Fibroblast of lung (primary cell): ENCODE measurements around the gene THEM4. TPM values are rescaled to one million over a fixed set of nuclear protein-coding genes. Genes with fewer than 3 reads are reported as not detected.

Experiments used
- DNase-seq, 2 donors: peaks; one replicate each; pipeline versions ENCODE4 v3.0.0 to v3.0.0-alpha.2; 2010; ENCODE audit warnings: low read depth in 2 of 2
- H2AFZ ChIP-seq: 2 replicates; pipeline ENCODE4 v1.5.1; 2012; ENCODE audit warnings: low read length, control low read depth, inconsistent platforms
- H3K27ac ChIP-seq: 2 replicates; pipeline ENCODE4 v1.5.1; 2011; ENCODE audit warnings: low read length, control low read depth; ENCODE audit not compliant: insufficient read depth
- H3K27me3 ChIP-seq: 2 replicates; pipeline ENCODE4 v1.5.1; 2011; ENCODE audit warnings: mild to moderate bottlenecking, low read length; ENCODE audit not compliant: control insufficient read depth, insufficient read depth
- H3K36me3 ChIP-seq: 2 replicates; pipeline ENCODE4 v1.5.1; 2011; ENCODE audit warnings: low read length; ENCODE audit not compliant: control insufficient read depth, insufficient read depth
- H3K4me1 ChIP-seq: 2 replicates; pipeline ENCODE4 v1.5.1; 2011; ENCODE audit warnings: low read length; ENCODE audit not compliant: control insufficient read depth, insufficient read depth; ENCODE audit errors: extremely low read depth
- H3K4me2 ChIP-seq: 2 replicates; pipeline ENCODE4 v1.5.1; 2011; ENCODE audit warnings: low read length, control low read depth; ENCODE audit not compliant: insufficient read depth; ENCODE audit errors: extremely low read depth
- H3K4me3 ChIP-seq, 4 experiments: fragments of 200-600 bp in 1 of 4; sonication (generic) in 1 of 4; replicated peaks in 1 of 4; 2 replicates each; pipeline ENCODE4 v1.5.1; 2011 to 2016; ENCODE audit warnings: low read length in 4 of 4, low read depth in 3 of 4, mild to moderate bottlenecking in 3 of 4, control low read depth in 2 of 4, inconsistent platforms in 1 of 4, mixed read lengths in 1 of 4; ENCODE audit not compliant: insufficient read depth in 1 of 4; ENCODE audit errors: control extremely low read depth in 1 of 4
- H3K79me2 ChIP-seq: 2 replicates; pipeline ENCODE4 v1.5.1; 2012; ENCODE audit warnings: mild to moderate bottlenecking, low read length, inconsistent platforms; ENCODE audit not compliant: control insufficient read depth, insufficient read depth
- H3K9ac ChIP-seq: 2 replicates; pipeline ENCODE4 v1.5.1; 2011; ENCODE audit warnings: mild to moderate bottlenecking, low read length, control low read depth; ENCODE audit not compliant: insufficient read depth
- H3K9me3 ChIP-seq: 2 replicates; pipeline ENCODE4 v1.5.1; 2012; ENCODE audit warnings: low read depth, low read length; ENCODE audit not compliant: control insufficient read depth, insufficient read depth
- H4K20me1 ChIP-seq: 2 replicates; pipeline ENCODE4 v1.5.1; 2011; ENCODE audit warnings: low read length; ENCODE audit not compliant: control insufficient read depth, insufficient read depth; ENCODE audit errors: extremely low read depth
- CTCF ChIP-seq, 2 donors: IDR thresholded peaks in 1 of 2; conservative IDR thresholded peaks in 1 of 2; 1 replicate in 1 of 2; 2 replicates in 1 of 2; pipeline ENCODE4 v1.5.1; 2011 to 2012; ENCODE audit warnings: low read length in 2 of 2, control low read depth in 1 of 2, inconsistent platforms in 1 of 2, low read depth in 1 of 2, mild to moderate bottlenecking in 1 of 2
- EZH2 ChIP-seq: IDR thresholded peaks from 2 replicates; pipeline ENCODE4 v1.5.1; 2012; ENCODE audit warnings: low read length, control low read depth, mild to moderate bottlenecking; ENCODE audit errors: missing control alignments
- polyA plus RNA-seq, 2 donors: library from polyadenylated mRNA; depleted of rRNA in 1 of 2; stranded (reverse) in 1 of 2; unstranded in 1 of 2; fragments of >200 nt; gene quantifications; 2 replicates each; pipeline ENCODE4 v1.2.1, GENCODE V29; 2011 to 2012; ENCODE audit warnings: missing spikeins in 1 of 2
- total RNA-seq: library from RNA; depleted of rRNA; stranded (reverse); fragments of >200 nt; gene quantifications from 2 replicates; pipeline ENCODE4 v1.2.1, GENCODE V29; 2014

THEM4 gene
- total and polyA plus RNA-seq, 2 donors (not counting 1 experiment from before 2014, with no cell fraction given) = 6.4 to 18.7 TPM

DNA sequence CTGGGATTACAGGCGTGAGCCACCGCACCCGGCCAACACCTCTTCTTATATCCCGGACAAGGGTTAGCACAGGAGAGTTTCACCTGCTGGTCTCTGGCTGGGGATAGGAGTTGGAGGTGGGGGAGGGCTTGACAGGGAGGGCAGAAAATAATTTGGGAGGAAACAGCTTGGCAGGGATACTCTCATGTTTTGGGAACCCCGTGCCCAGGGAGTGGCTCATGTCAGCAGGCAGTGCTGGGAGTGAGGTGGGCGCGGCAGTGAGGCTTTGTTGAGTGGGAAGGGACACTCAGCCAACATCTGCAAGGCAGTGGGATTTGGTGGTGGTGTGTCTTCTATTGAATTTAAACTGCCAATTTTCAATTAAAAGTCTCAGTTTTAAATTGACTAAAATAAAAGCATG lies 54.7 kb downstream of the THEM4 start:
- no peaks in the 10 kb centered on the region for H4K20me1 ChIP-seq
- H3K9me3 ChIP-seq = no peaks in the 10 kb centered on the region
- H3K36me3 ChIP-seq = no peaks in the 10 kb centered on the region
- H3K4me3 ChIP-seq = no peak overlapping the region
- H3K27ac ChIP-seq = no peak overlapping the region
- H2AFZ ChIP-seq = no peak overlapping the region
- no peaks in the 10 kb centered on the region for H3K4me1 ChIP-seq
- H3K9ac ChIP-seq = no peak overlapping the region
- H3K4me2 ChIP-seq = no peak overlapping the region
- no peak for DNase-seq
- H3K79me2 ChIP-seq = no peaks in the 10 kb centered on the region
- no peak for TF ChIP-seq EZH2
- no peak for TF ChIP-seq CTCF (conservative IDR thresholded peaks at IDR 0.05 in 1 of 2, IDR thresholded peaks at IDR 0.05 in 1 of 2; ENCODE audit: low read depth in 1 of 2, low read length in 2 of 2)
- H3K27me3 ChIP-seq = peaks cover 24% of the 10 kb centered on the region

DNA sequence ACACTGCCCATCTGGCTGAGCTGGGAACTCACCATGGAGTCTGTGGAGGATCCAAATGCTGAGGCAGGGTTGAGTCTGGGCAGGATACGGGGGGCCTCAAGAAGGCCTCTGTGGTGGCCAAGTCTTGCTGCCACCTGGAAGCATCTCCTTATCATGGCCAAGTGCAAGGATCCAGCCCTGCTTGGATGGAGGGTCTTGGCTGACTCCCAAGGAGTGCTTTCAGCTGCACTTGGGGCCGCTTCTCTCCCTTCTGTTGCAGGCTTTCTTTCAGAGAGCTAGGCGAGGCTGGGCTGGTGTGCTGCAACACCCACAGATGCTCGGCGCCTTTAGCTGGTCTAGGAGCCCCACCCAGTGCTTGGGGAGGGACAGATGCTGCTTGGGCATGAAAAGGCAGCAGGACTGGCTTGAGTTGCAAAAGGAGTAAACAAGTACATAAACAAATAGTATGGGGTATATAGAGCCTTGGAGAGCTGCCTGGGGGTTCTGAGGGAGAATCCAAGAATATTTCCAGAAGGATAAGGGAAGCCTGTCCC lies 55.8 kb downstream of the THEM4 start, which contains the start of gene THEM5:
Gene THEM5, minus strand, starts transcription at position 302 of the 533 bp plus-strand sequence. Its CDS starts 147 bp downstream, at position 155.
- H3K4me1 ChIP-seq = no peaks in the 10 kb centered on the region
- no peaks in the 10 kb centered on the region for H3K36me3 ChIP-seq
- H3K27ac ChIP-seq = no peak within 1 kb of the TSS
- H2AFZ ChIP-seq = no peak within 1 kb of the TSS
- no peaks in the 10 kb centered on the region for H3K9me3 ChIP-seq
- H3K79me2 ChIP-seq = no peaks in the 10 kb centered on the region
- H4K20me1 ChIP-seq = no peaks in the 10 kb centered on the region
- no peak within 1 kb of the TSS for H3K4me3 ChIP-seq
- TF ChIP-seq EZH2 (no peak), CTCF (conservative IDR thresholded peaks at IDR 0.05 in 1 of 2, IDR thresholded peaks at IDR 0.05 in 1 of 2; ENCODE audit: low read depth in 1 of 2, low read length in 2 of 2) (no peak)
- DNase-seq = no peak
- peaks cover 33% of the 10 kb centered on the region for H3K27me3 ChIP-seq
- H3K9ac ChIP-seq = no peak within 1 kb of the TSS
- no peak within 1 kb of the TSS for H3K4me2 ChIP-seq

GRCh38 chr1:151852733-151853132 lies 56.6 kb downstream of the THEM4 start:
- Histone ChIP-seq H3K27me3 (peaks cover 35% of the 10 kb centered on the region), H3K4me1 (no peaks in the 10 kb centered on the region), H3K36me3 (no peaks in the 10 kb centered on the region), H3K4me3 (no peak overlapping the region), H3K4me2 (no peak overlapping the region), H3K79me2 (no peaks in the 10 kb centered on the region), H4K20me1 (no peaks in the 10 kb centered on the region), H3K9ac (no peak overlapping the region), H3K9me3 (no peaks in the 10 kb centered on the region), H2AFZ (no peak overlapping the region), H3K27ac (no peak overlapping the region)
- DNase-seq = no peak
- no peak for TF ChIP-seq EZH2
- no peak for TF ChIP-seq CTCF (conservative IDR thresholded peaks at IDR 0.05 in 1 of 2, IDR thresholded peaks at IDR 0.05 in 1 of 2; ENCODE audit: low read depth in 1 of 2, low read length in 2 of 2)
